GM18502 (cell line): ENCODE data around the gene MCUR1.
"Not testable (repeated sequence)": the region's sequence is repeated elsewhere in the genome, so short reads cannot be mapped to it uniquely, and the experiment has no call there.

Experiments used
- ATAC-seq: cut with Tn5 transposase; IDR thresholded peaks from one replicate; pipeline ENCODE4 v1.9.1; 2021; ENCODE audit warnings: mild to moderate bottlenecking; ENCODE audit not compliant: unreplicated experiment, poor library complexity

Gene MCUR1

GRCh38 chr6:13830803-13831202, 16.4 kb upstream of the MCUR1 start:
- ATAC-seq: no peak

GRCh38 chr6:13829419-13829818, 15.1 kb upstream of the MCUR1 start:
- ATAC-seq: not testable (repeated sequence)

GRCh38 chr6:13828656-13829301, 14.4 kb upstream of the MCUR1 start:
- not testable (repeated sequence) for ATAC-seq

GRCh38 chr6:13827032-13827431, 12.7 kb upstream of the MCUR1 start:
- ATAC-seq: no peak

- ATAC-seq: no peak
Observed at GRCh38 chr6:13825871-13826270, 11.5 kb upstream of the MCUR1 start.

GRCh38 chr6:13818341-13818740, 4.0 kb upstream of the MCUR1 start:
- ATAC-seq: no peak

GRCh38 chr6:13814938-13815575, 700 bp upstream of the MCUR1 start:
- no peak for ATAC-seq

GRCh38 chr6:13813621-13814175, 659 bp downstream of the MCUR1 start:
- peak; percentile 50 for ATAC-seq

GRCh38 chr6:13813026-13813425, 1.3 kb downstream of the MCUR1 start:
- ATAC-seq: no peak

- no peak for ATAC-seq
Observed at GRCh38 chr6:13812359-13812642, 2.1 kb downstream of the MCUR1 start.

GRCh38 chr6:13811627-13812358, 2.6 kb downstream of the MCUR1 start:
- ATAC-seq: no peak

GRCh38 chr6:13810688-13811446, 3.5 kb downstream of the MCUR1 start:
- no peak for ATAC-seq

GRCh38 chr6:13808801-13809200, 5.6 kb downstream of the MCUR1 start:
- no peak for ATAC-seq

- ATAC-seq: no peak
Observed at GRCh38 chr6:13807696-13808095, 6.7 kb downstream of the MCUR1 start.

GRCh38 chr6:13803581-13803980, 10.8 kb downstream of the MCUR1 start:
- ATAC-seq: no peak

- ATAC-seq: no peak
Observed at GRCh38 chr6:13800615-13801014, 13.7 kb downstream of the MCUR1 start.

- no peak for ATAC-seq
Observed at GRCh38 chr6:13796781-13797180, 17.6 kb downstream of the MCUR1 start.

- ATAC-seq: peak; percentile 96
Observed at GRCh38 chr6:13795041-13795750, 19.2 kb downstream of the MCUR1 start.

- no peak for ATAC-seq
Observed at GRCh38 chr6:13794184-13794583, 20.2 kb downstream of the MCUR1 start.

GRCh38 chr6:13789746-13790145, 24.6 kb downstream of the MCUR1 start:
- no peak for ATAC-seq
